K562 (cell line): ENCODE data around the gene SRP9. TPM values are rescaled to one million over a fixed set of nuclear protein-coding genes. Genes with fewer than 3 reads are reported as not detected.
A peak's percentile ranks its signal among the peaks of the same experiment; 100 is the strongest.

ENCODE experiments used
- ETV1 ChIP-seq: fragments of 450-650 bp; conservative IDR thresholded peaks from 2 replicates; pipeline ENCODE4 v1.6.1; 2016; ENCODE audit warnings: missing genetic modification characterization, control low read depth, low read depth, missing compliant biosample characterization
- HNRNPLL ChIP-seq: fragments of 200-400 bp; formaldehyde crosslinking; IDR thresholded peaks from 2 replicates; pipeline ENCODE4 v1.6.1; 2017; ENCODE audit warnings: low read length, low read depth, mild to moderate bottlenecking; ENCODE audit not compliant: poor library complexity, severe bottlenecking
- IRF2 ChIP-seq: sonication (generic); formaldehyde crosslinking; IDR thresholded peaks from 2 replicates; pipeline ENCODE4 v1.8.1; 2022; ENCODE audit warnings: mild to moderate bottlenecking, missing genetic modification reagents
- KAT8 ChIP-seq: fragments of 450-650 bp; IDR thresholded peaks from 2 replicates; pipeline ENCODE4 v1.6.1; 2016; ENCODE audit warnings: low read depth, mild to moderate bottlenecking
- KDM4B ChIP-seq, 2 experiments: fragments of 450-650 bp in 1 of 2; sonication (generic) in 1 of 2; IDR thresholded peaks; 2 replicates each; pipeline ENCODE4 v1.6.1; 2016 to 2017; ENCODE audit warnings: borderline replicate concordance in 2 of 2, antibody characterized with exemption in 1 of 2, low read depth in 1 of 2, mild to moderate bottlenecking in 1 of 2
- NR2C1 ChIP-seq, 2 experiments: fragments of 450-650 bp; IDR thresholded peaks; 2 replicates each; pipeline ENCODE4 v1.6.1; 2017; ENCODE audit warnings: mild to moderate bottlenecking in 2 of 2, antibody characterized with exemption in 1 of 2, inconsistent platforms in 1 of 2, missing compliant biosample characterization in 1 of 2, missing genetic modification characterization in 1 of 2
- PCBP2 ChIP-seq: fragments of 200-400 bp; formaldehyde crosslinking; IDR thresholded peaks from 2 replicates; pipeline ENCODE4 v1.6.1; 2018; ENCODE audit warnings: low read length, low read depth, mild to moderate bottlenecking, moderate library complexity; ENCODE audit not compliant: poor library complexity, severe bottlenecking
- RBFOX2 ChIP-seq: fragments of 200-400 bp; formaldehyde crosslinking; IDR thresholded peaks from 2 replicates; pipeline ENCODE4 v1.6.1; 2017; ENCODE audit warnings: low read depth, mild to moderate bottlenecking, low read length, moderate library complexity
- SP1 ChIP-seq: sonication (generic); formaldehyde crosslinking; IDR thresholded peaks from 2 replicates; pipeline ENCODE4 v1.8.1; 2022; ENCODE audit warnings: mild to moderate bottlenecking, missing genetic modification reagents
- ZKSCAN8 ChIP-seq: fragments of 200-800 bp; sonication (Bioruptor generic); IDR thresholded peaks from 2 replicates; pipeline ENCODE4 v1.6.1; 2016; ENCODE audit warnings: missing genetic modification characterization, missing compliant biosample characterization
- ZNF347 ChIP-seq: fragments of 450-650 bp; formaldehyde crosslinking; IDR thresholded peaks from 2 replicates; pipeline ENCODE4 v1.4.0; 2020; ENCODE audit warnings: low read depth, mild to moderate bottlenecking, moderate library complexity
- ZNF75A ChIP-seq: fragments of 450-650 bp; formaldehyde crosslinking; IDR thresholded peaks from 2 replicates; pipeline ENCODE4 v1.4.0; 2020; ENCODE audit warnings: mild to moderate bottlenecking
- ZNF76 ChIP-seq: fragments of 250-450 bp; sonication (Bioruptor Pico); IDR thresholded peaks from 2 replicates; pipeline ENCODE4 v1.4.0; 2020; ENCODE audit warnings: mild to moderate bottlenecking, moderate library complexity, borderline replicate concordance
- polyA plus RNA-seq, 8 experiments: library from polyadenylated mRNA; depleted of rRNA in 4 of 8; stranded (reverse) in 5 of 8; unstranded in 3 of 8; fragments of >200 nt; fragmentation: Nextera tagmentation in 2 of 8; fragmentation: Illumina TruSeq in 1 of 8; extraction: Ambion mirVana in 2 of 8; extraction: Trizol in 1 of 8; gene quantifications; 2 replicates each; pipeline versions ENCODE4 v1.2.1 to v1.2.3, GENCODE V29; 2011 to 2014; ENCODE audit warnings: inconsistent platforms in 1 of 8, missing spikeins in 1 of 8
- total RNA-seq, 7 experiments: library from RNA; depleted of rRNA in 6 of 7; stranded (reverse); fragments of >200 nt in 6 of 7; fragmentation: Illumina TruSeq in 2 of 7; extraction: Trizol in 2 of 7; gene quantifications; 2 replicates each; pipeline versions ENCODE4 v1.2.1 to v1.2.3, GENCODE V29; 2011 to 2021; ENCODE audit warnings: low replicate concordance in 1 of 7
- TF ChIP-seq, protein P1 (sequence below): fragments of 450-650 bp; IDR thresholded peaks from 2 replicates; pipeline ENCODE4 v1.6.1; 2017; ENCODE audit warnings: antibody characterized with exemption
- TF ChIP-seq, protein P2 (sequence below): fragments of 200-800 bp; sonication (Bioruptor generic); IDR thresholded peaks from 2 replicates; pipeline ENCODE4 v1.6.1; 2017; ENCODE audit warnings: missing genetic modification characterization, missing compliant biosample characterization
- TF ChIP-seq, protein P3 (sequence below): IDR thresholded peaks from 2 replicates; pipeline ENCODE4 v1.6.1; 2014; ENCODE audit warnings: antibody characterized with exemption
- TF ChIP-seq, protein P4 (sequence below), 2 experiments: fragments of 450-650 bp; conservative IDR thresholded peaks; 2 replicates each; pipeline ENCODE4 v1.6.1; 2017; ENCODE audit warnings: mild to moderate bottlenecking in 2 of 2, moderate library complexity in 2 of 2
- TF ChIP-seq, protein P5 (sequence below): fragments of 450-650 bp; formaldehyde crosslinking; conservative IDR thresholded peaks from 2 replicates; pipeline ENCODE4 v1.4.0; 2022; ENCODE audit warnings: mild to moderate bottlenecking, missing genetic modification characterization

SRP9 gene
- total and polyA plus RNA-seq, 9 of the 15 experiments (the other 6 are each of a cell fraction or from before 2014, with no cell fraction given), result 273 to 1,892 (median 668) TPM

DNA sequence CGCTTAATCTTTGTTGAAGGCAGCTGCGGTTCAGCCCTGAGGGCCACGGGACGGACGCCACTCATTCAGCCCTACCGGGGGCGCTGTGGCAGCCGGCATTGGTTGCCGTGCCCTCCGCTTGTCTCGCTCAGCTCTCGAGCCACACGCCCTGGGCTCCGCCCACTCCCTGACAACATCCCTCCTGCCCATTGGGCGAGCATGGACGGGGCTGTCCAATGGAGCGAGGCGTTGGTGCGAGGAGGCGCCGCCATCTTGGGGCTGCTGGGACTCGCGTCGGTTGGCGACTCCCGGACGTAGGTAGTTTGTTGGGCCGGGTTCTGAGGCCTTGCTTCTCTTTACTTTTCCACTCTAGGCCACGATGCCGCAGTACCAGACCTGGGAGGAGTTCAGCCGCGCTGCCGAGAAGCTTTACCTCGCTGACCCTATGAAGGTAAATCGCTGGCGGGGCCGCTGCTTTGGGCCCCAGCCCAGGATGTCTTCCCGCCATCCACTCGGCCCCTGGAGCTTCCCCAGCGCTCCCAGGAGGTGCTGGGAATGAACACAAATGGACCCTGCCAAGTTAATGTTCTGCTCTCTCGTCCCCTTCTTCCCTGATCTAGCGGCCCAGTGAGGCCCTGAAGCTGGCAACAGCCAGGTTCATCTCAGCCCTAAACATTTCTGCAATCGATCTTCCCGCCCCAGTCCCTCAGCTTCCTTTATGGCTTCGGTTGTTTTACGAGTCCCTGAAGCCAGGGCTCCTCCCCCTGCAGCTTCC lies at the start of gene SRP9 (continued):
- TF ChIP-seq NR2C1 (IDR thresholded peaks at IDR 0.05) (no peak), NR2C1 (tag; IDR thresholded peaks at IDR 0.05) (no peak; the same call in 1 of the 2 replicates), KDM4B (IDR thresholded peaks at IDR 0.05; ENCODE audit: borderline replicate concordance in 2 of 2, low read depth in 1 of 2) (peak in 1 of 2 experiments; percentile 49; a peak in 1 of 4 replicates), ZNF76 (CRISPR knock-in tag) (peak; percentile 67; the same call in 1 of the 2 replicates), ZKSCAN8 (no peak), IRF2 (CRISPR knock-in tag) (no peak), ETV1 (tag) (peak; percentile 64; the same call in 1 of the 2 replicates), KAT8 (peak; percentile 73), SP1 (CRISPR knock-in tag) (peak; percentile 99), PCBP2 (no peak), HNRNPLL (peak; percentile 52), RBFOX2 (peak; percentile 98), ZNF347 (CRISPR knock-in tag) (no peak), ZNF75A (no peak)
- TF ChIP-seq, protein P1, sequence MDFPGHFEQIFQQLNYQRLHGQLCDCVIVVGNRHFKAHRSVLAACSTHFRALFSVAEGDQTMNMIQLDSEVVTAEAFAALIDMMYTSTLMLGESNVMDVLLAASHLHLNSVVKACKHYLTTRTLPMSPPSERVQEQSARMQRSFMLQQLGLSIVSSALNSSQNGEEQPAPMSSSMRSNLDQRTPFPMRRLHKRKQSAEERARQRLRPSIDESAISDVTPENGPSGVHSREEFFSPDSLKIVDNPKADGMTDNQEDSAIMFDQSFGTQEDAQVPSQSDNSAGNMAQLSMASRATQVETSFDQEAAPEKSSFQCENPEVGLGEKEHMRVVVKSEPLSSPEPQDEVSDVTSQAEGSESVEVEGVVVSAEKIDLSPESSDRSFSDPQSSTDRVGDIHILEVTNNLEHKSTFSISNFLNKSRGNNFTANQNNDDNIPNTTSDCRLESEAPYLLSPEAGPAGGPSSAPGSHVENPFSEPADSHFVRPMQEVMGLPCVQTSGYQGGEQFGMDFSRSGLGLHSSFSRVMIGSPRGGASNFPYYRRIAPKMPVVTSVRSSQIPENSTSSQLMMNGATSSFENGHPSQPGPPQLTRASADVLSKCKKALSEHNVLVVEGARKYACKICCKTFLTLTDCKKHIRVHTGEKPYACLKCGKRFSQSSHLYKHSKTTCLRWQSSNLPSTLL, result no peak
- TF ChIP-seq, protein P2, sequence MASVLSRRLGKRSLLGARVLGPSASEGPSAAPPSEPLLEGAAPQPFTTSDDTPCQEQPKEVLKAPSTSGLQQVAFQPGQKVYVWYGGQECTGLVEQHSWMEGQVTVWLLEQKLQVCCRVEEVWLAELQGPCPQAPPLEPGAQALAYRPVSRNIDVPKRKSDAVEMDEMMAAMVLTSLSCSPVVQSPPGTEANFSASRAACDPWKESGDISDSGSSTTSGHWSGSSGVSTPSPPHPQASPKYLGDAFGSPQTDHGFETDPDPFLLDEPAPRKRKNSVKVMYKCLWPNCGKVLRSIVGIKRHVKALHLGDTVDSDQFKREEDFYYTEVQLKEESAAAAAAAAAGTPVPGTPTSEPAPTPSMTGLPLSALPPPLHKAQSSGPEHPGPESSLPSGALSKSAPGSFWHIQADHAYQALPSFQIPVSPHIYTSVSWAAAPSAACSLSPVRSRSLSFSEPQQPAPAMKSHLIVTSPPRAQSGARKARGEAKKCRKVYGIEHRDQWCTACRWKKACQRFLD (CRISPR knock-in tag), result peak; percentile 75; the same call in 1 of the 2 replicates
- TF ChIP-seq, protein P3, sequence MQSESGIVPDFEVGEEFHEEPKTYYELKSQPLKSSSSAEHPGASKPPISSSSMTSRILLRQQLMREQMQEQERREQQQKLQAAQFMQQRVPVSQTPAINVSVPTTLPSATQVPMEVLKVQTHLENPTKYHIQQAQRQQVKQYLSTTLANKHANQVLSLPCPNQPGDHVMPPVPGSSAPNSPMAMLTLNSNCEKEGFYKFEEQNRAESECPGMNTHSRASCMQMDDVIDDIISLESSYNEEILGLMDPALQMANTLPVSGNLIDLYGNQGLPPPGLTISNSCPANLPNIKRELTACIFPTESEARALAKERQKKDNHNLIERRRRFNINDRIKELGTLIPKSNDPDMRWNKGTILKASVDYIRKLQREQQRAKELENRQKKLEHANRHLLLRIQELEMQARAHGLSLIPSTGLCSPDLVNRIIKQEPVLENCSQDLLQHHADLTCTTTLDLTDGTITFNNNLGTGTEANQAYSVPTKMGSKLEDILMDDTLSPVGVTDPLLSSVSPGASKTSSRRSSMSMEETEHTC, result peak; percentile 84
- TF ChIP-seq, protein P4, sequence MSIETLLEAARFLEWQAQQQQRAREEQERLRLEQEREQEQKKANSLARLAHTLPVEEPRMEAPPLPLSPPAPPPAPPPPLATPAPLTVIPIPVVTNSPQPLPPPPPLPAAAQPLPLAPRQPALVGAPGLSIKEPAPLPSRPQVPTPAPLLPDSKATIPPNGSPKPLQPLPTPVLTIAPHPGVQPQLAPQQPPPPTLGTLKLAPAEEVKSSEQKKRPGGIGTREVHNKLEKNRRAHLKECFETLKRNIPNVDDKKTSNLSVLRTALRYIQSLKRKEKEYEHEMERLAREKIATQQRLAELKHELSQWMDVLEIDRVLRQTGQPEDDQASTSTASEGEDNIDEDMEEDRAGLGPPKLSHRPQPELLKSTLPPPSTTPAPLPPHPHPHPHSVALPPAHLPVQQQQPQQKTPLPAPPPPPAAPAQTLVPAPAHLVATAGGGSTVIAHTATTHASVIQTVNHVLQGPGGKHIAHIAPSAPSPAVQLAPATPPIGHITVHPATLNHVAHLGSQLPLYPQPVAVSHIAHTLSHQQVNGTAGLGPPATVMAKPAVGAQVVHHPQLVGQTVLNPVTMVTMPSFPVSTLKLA (conservative IDR thresholded peaks at IDR 0.05), result peak; percentile 88 to 96
- TF ChIP-seq, protein P5, sequence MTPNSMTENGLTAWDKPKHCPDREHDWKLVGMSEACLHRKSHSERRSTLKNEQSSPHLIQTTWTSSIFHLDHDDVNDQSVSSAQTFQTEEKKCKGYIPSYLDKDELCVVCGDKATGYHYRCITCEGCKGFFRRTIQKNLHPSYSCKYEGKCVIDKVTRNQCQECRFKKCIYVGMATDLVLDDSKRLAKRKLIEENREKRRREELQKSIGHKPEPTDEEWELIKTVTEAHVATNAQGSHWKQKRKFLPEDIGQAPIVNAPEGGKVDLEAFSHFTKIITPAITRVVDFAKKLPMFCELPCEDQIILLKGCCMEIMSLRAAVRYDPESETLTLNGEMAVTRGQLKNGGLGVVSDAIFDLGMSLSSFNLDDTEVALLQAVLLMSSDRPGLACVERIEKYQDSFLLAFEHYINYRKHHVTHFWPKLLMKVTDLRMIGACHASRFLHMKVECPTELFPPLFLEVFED (CRISPR knock-in tag), result 0 out of 2 replicates have a peak, but pooled peaks have one; percentile 3
